GM21529 (cell line): ENCODE data around the gene ATP11A.
"Not testable (repeated sequence)": the region's sequence is repeated elsewhere in the genome, so short reads cannot be mapped to it uniquely, and the experiment has no call there.

ENCODE experiments used
- ATAC-seq: cut with Tn5 transposase; IDR thresholded peaks from one replicate; pipeline ENCODE4 v1.9.1; 2021; ENCODE audit not compliant: unreplicated experiment

The ATP11A gene

DNA sequence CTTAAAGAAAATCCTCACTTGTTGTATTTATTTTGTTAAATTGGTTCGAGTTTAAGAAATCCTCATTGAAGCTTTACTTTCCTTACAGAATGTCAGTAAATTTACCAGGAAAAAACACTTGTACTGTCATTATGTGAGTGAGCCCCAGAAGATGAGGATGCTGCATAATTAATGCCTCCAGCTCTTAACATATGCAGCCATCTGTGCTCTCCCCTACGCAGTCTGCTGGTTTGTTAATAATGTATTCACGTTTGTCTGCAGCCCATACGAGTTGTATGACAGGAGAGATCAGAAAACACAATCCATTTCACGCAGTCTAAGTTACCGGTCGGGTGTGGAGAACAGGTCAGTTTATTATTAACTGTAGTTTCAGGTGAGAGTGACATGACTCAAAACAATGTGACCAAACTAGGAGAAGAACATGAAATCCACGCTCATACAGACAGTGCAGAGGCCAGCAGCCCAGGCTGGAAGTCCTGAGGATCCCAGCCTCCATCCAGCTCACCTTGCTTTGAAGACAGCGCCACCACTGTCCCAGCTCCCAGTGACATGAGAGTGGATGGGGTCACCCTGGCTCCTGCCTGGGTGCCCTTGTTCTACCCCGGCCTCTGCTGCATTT, 19.8 kb upstream of the ATP11A start:
- ATAC-seq, result peak; percentile 69

DNA sequence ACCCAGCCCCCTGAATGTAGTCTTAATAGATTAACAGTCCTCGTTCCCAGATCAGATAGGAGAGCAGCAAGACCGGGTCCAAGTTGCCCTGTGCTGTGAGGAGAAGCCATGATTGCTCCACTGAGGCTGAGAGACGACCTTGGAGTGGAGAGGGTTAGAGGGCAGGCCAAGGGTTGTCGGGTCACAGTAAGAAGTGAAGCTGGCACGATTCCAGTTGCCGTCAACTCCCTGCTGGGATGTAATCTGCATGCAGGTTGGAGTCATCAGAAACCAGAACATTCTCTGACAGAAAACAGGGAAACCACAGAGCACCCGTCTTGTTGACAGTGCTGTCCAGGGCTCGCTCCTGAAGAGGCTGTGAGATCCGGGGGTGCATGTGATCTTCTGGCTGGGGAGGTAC, 19.0 kb upstream of the ATP11A start:
- no peak for ATAC-seq

DNA sequence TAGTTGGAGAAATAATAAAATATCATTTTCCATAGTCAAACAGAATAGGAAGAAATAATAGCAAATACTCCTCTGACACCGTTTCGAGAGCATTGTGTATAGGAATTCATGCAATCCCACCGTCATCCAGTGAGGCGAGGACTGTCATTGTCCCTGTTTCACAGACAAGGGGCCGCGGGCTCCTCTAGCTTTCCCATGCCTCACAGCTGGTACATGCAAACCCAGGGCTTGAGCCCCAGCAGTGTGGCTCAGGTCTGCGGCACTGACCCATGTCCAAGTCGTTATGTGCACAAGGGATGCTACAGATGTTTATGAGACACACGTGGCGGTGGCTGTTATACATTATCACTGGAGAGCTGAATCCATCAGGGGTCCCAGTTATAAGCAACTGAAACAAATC, 18.5 kb upstream of the ATP11A start:
- no peak for ATAC-seq

DNA sequence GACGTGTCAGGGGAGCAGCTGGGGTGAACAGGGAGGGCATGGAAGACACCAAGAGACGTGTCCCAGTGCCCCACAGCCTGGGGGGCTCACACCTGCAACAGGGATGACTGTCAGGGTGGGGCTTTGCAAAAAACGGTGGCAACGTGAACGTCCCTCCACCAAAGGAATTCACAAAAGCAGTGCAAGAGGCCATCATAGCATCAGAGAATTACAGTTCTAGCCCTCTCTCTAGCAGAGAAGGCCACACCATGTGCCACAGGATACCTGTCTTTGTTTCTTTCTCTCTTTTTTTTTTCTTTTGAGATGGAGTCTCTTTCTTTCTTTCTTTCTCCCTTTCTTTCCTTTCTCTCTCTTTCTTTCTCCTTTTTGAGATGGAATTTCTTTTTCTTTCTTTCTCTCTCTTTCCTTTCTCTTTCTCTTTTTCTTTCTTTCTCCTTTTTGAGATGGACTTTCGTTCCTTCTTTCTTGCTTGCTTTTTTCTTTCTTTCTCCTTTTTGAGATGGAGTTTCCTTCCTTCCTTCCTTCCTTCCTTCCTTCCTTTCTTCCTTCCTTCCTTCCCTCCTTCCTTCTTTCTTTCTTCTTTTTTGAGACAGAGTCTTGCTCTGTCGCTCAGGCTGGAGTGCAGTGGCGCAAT, 17.1 kb upstream of the ATP11A start:
- ATAC-seq, result no peak

DNA sequence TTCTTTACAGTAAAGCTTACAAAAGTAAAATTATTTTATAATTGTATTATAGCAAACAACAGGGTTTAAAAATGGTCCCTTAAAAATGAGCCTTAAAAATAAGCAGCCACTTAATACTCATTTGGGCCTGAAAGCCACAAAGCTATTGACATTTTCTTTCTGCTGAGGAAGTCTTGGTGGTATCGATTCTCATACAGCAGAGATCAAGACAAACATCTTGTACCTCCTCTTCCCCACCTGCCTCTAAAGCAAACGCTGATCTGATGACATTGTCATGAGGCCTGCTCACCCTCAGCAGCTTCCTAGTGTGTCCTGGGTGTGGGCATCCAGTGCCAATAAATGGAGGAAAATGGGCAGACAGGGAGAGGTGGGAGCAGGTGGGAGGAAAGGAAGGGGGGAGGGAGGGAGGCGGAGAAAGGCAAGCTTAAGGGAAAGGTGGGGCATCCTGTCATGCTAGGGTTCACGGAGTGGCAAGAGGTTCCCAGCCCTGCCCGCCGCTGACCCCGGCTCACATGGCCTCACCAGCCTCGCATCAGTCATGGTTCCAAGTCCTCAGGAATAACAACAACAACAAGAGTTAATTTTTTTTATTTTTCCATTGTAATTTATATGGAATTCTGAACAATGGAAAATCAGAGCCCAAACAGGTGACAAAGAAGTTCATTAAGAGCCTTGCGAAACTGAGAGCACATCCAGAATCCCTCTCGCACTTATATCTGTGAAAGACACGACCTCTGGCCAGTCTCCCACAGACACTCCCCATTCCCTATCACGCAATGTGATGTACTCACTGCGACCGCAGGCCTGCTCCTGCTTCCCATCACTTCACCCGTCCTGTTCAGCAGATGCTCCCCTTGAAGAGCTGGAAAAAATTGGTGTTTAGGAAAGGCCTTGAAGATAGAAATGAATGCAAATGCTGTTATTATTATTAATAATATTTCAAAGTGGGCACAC, 15.1 kb upstream of the ATP11A start:
- no peak for ATAC-seq

DNA sequence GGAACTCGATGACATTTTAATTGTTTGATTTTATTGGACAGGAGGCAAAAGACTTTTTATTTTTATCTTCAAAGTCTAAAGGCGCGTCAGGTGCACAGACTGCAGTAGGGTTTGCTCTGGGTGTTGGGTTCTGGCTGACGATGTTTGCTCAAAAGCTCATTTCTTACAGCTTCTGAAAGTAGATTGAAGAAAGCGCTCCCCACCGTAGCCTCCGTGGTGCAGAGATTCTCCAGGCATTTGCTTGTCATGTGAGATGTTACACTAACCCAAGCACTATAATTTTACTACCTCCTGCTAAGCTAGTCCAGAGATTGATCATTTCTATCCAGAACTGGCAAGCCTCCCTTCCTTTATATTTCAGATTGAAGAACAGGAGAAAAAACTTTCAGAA, 14.5 kb upstream of the ATP11A start:
- ATAC-seq, result no peak

DNA sequence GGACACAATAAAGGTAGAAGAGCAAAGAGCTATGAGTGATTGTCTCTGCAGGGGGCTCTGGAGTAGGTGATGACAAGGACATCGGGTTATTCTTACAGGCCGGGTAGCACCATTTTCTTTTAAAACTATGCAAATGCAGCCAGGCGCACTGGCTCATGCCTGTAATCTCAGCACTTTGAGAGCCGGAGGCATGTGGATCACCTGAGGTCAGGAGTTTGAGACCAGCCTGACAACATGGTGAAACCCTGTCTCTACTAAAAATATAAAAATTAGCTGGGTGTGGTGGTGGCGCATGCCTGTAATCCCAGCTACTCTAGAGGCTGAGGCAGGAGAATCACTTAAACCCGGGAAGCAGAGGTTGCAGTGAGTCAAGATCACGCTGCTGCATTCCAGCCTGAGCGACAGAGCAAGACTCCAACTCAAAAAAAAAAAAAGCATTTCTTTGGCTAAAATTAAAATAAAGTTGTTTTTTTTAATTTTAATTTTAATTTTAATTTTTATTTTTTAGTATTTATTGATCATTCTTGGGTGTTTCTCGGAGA, 12.3 kb upstream of the ATP11A start:
- not testable (repeated sequence) for ATAC-seq

DNA sequence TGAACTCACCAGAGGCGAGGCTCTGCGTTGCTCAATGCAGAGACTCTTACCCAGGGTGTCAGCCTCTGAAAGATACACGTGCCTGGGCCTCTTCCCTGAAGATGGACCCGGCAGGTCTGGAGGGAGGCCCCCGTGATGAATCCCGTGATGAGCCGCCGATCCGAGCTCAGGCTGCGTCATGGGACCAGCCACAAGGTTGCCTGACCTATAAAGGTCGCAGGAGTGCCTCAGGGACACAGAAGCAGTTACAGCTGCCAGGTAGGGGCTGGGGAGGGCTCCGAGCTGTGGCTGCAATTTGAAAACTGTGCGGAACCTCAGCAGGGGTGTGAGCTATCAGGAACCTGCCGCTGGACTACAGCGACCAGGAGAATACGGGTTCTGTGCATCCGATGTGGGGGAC, 10.5 kb upstream of the ATP11A start:
- ATAC-seq, result no peak

DNA sequence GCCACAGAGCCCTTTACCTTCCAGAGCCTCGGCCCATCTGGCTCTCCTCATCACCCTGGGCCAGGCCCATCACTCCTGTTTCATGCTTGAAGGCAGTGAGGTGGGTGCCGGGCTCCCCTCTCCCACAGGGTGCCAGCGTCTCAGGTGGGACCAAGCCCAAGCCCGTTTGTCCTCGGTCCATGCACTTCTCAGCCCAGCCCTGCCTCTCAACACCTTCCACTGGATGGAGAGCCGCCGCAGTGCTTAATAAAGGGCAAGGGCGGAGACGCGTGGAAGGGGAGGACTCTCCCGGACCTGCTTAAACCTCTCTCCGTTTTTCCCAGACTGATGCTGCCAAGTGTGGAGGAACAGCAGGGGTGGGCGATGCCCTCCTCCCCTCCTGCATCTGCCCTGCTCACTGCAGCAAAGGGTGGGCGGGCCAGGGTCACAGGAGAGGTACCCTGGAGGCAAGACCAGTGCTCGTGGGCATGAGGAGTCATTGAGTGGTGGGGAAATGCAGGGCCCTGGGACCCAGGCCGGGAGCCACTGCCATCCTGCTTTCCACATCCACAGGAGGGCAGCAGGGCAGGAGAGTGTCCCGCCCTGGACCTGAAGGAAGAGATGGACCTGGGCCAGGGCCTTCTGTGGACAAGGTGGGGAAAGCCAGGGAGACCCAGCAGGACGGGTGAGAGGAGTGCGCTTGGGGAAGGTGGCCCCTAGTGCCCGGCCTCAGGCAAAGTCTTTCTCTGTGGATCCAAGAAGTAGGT, 9.7 kb upstream of the ATP11A start:
- no peak for ATAC-seq

DNA sequence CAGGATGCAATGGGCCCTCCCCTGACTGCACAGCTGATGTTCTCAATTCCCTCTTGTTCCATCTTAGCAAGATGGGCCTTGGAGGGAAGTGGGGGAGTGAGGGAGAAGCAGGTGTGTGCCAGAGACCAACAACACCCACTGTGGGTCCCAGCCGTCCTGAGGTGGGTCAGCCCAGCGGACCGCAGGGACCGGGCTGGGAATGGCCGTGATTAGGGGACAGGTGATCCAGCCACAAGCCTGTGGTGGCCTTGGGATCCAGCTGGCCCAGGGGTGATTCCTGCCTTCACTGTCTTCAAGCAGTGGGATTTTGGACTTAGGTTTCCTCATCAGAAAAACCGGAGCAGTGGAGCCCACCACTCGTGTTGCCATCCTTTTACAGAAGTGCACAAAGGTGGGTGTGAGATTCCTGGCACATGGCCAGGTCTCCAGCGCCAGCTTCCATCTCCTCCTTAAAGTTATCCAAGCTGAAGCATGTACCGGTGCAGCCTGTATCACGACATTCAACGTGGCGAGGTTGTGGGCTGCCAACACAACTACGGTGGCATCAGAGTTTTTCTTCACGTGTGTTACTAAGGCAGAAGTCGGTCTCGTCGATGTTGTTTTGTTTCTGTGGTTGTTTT, 9.0 kb upstream of the ATP11A start:
- ATAC-seq, result no peak

DNA sequence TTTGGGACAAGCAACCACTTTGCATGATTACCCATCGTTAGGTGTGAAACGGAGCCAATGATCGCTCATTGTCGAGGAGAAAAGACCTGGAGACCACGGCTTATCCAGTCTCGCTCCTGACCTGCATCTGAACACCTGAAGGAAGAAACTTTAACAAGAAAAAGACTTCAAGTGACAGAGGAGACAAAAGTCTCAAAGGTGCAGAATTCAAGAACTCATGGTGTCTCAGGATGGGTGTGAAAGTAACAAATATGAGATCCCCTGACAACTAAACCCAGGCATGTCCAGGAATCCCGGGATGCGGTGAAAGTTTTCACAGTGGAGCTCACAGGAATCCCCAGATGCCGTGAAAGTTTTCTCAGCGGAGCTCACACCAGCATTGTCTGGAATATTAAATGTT, 6.3 kb upstream of the ATP11A start:
- no peak for ATAC-seq

DNA sequence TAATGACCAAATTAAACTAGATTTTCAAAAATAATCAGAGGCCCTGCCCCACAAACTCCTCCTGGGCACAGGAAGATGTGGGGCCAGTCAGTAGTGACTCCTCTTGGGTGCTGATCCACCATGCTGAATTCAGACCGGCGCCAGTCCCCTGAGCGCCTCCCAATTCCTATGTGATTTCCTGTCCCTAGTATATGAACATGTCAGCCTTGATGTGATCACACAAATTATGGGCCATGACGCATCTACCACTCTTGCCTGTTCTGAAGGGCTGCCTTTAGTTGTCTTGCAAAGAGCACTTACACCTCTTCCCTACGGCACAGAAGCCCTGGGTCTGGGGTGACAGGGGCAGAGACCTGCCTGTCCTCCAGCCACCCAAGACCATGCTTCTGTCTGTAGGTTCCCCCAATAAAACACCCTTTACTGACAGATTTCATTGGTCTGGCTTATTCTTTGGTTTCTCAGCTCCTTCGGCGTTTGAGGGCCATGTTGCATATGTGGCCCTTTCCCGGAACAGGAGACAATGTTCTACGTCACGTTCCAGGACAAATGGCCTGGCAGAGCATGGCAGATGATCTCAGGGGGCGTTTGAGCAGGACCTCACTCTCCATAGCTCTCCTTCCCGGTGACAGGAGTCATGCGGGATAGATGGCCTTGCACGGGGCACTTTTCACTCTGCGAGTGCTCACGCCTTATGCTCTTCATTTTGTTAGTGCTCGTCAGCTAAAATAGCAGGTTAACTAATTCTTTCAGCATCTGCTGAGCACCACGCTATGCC, 5.6 kb upstream of the ATP11A start:
- ATAC-seq, result no peak

DNA sequence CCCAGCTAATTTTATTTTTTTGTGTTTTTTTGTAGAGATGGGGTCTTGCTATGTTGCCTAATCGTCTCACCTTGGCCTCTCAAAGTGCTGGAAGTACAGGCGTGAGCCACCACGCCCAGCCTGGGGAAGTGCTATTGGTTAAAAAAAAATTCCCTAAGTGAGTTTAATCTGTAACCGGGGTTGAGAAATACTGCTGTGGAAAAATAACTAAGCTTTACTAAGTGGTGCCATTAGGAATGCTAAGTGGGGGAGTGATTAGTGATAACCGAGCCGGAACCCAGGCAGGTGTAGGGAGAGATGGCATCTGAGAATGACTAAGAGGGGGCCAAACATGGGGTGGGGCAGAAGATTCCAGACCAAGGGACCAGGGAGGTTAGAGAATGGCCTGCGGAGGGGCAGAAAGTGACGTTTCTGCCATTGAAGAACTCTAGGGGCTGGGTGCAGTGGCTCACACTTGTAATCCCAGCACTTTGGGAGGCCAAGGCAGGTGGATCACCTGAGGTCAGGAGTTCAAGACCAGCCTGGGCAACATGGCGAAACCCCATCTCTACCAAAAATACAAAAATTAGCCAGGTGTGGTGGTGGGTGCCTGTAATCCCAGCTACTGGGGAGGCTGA, 4.5 kb upstream of the ATP11A start:
- ATAC-seq, result not testable (repeated sequence)

DNA sequence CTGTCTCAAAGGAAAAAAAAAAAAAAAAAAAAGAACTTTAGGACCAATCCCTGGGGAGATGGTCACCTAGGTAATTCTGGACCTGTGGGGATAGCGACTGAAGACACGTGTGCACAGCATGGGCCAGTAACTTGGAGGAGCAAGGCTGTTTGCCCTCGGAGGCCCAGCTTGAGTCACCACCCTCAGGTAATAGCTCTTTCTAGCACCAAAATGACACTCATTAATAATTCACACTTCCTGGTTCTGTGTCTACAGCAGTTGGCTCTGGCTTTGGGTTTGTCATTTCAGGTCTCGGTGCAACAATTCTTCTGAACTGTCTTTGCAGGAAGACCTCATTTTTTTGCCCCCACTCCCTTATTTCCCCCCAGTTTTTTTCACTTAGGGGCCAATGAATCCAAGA, 3.9 kb upstream of the ATP11A start:
- ATAC-seq, result no peak

DNA sequence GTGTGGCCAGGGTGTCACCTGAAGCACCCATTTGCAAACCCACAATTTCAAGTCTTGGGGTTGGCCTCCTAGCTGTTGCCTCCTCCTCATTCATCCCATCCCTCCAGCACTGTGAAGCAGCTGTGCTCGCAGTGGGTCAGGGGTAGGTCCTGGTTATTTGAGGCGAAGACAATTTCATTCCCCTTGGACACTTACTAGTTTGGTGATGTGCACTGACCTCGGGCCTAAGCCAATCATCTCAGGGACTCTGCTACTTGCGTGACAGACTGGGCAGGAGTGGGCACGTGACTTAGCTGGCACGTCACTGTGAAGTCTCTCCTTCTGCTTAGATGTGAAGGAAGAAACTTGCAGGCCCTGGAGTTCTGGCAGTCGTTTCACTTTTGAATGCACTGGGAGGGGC, 3.5 kb upstream of the ATP11A start:
- ATAC-seq, result no peak

DNA sequence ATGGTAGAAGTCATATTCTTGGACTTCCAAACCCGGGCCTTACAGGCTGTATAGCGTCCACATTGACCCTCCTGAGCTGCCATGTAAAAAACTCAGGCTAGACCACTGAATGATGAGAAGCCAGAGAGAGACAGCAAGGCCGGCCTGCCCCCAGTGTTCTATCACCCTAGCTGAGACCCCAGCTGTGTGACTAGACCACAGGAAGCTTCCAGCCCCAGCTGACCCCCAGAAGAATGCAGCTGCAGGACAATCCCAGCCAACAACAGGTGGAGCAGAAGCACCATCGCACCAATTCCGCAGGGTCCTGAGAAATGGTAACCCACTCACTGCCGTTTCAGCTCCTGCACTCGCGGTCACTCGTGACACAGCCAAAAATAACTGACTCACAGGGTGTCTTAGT, 2.9 kb upstream of the ATP11A start:
- ATAC-seq, result no peak

DNA sequence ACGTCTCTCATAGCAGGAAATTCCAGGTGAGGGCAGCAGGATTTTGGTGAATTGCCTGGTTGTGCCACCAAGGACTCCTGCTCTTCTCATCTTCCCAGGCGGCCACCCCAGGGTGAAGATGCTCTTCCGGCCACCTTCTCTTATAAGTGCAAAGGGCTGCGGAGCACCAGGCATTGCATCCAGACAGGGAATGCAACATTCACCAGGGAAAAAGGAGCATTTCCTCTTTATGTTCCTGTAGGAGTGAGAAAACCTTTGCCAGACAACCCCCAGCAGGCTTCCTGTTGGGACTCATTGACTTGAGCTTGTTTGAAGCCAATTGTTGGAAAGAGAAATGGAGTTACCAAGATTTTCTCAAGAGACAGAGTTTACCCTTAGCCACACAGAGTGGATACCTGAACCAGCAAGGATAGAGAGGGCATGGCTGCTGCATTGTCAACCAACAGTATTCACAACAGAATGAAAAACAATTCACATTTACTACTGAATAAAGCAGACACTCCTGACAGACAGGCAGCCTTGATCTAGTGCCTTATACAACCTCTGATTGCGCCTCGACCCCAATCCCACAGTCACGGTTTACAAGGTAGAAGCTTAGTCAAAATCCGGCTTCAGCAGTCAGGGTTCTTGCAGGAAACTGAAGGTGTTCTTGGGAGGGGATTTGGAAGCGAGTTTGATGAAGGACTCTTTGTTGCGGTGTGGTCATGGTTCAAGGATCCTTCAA, 1.8 kb upstream of the ATP11A start:
- no peak for ATAC-seq

DNA sequence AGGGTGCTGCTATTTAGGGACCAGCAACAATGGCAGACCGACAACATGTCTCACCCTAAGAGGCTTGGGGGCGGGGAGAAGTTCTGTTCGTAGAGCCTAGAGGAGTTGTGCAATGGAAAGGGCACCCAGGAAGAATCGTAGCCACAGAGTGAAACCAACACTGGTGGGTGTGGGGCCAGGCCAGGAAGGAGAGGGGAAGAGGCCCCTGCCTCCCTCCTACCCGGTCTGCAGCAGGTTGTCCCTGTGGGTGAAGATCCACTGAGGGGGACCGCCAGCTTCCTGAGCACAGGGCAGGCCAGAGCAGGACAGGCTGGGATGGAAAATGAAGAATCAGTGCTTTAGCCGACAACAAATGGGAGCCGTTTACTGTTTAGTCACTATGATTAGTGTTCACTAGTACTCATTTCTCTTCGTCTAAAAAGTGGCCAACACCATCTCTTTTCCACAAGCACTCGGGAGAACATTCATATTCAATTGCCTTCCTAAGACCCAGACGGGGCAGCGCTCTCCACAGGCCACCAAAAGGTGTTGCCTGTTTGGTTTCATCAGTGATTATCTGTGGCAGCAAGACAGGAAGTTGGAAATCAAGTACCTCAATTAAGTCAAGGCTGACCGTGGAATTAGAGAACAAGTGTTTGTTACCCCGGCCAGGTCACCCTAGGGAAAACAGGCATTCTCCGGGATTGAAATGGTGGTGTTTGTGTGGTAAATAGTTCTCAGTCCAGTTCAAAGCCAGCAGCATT, 1.1 kb upstream of the ATP11A start:
- ATAC-seq, result no peak
